GM19238 (cell line): ENCODE data around the gene XPO4.
A peak's percentile ranks its signal among the peaks of the same experiment; 100 is the strongest.
"Not testable (repeated sequence)": the region's sequence is repeated elsewhere in the genome, so short reads cannot be mapped to it uniquely, and the experiment has no call there.

Experiments used
- DNase-seq: peaks from one replicate; pipeline ENCODE4 v3.0.0; 2011; ENCODE audit warnings: low spot score; ENCODE audit not compliant: insufficient read length

XPO4 gene

GRCh38 chr13:20787180-20787579, 115.4 kb downstream of the XPO4 start:
- DNase-seq = no peak

GRCh38 chr13:20782116-20782708, 120.3 kb downstream of the XPO4 start:
- DNase-seq = no peak

- no peak for DNase-seq
Measured at GRCh38 chr13:20780317-20780716, 122.2 kb downstream of the XPO4 start.

- no peak for DNase-seq
Measured at GRCh38 chr13:20779405-20779804, 123.1 kb downstream of the XPO4 start.

- no peak for DNase-seq
Measured at GRCh38 chr13:20778311-20778710, 124.2 kb downstream of the XPO4 start.

- DNase-seq = no peak
Measured at GRCh38 chr13:20776751-20777150, 125.8 kb downstream of the XPO4 start.

- no peak for DNase-seq
Measured at GRCh38 chr13:20775961-20776360, 126.6 kb downstream of the XPO4 start.

GRCh38 chr13:20774746-20775145, 127.8 kb downstream of the XPO4 start:
- DNase-seq = no peak

GRCh38 chr13:20773194-20774080, 129.1 kb downstream of the XPO4 start, which contains the start of gene EEF1AKMT1:
TSS of gene EEF1AKMT1 (minus strand) at chr13:20773961. CDS start at chr13:20757598, 16,363 bp downstream.
- DNase-seq = peak; percentile 56

- DNase-seq = no peak
Measured at GRCh38 chr13:20772401-20773131, 130.0 kb downstream of the XPO4 start.

GRCh38 chr13:20769834-20770233, 132.7 kb downstream of the XPO4 start:
- DNase-seq = no peak

- no peak for DNase-seq
Measured at GRCh38 chr13:20769091-20769490, 133.5 kb downstream of the XPO4 start.

- DNase-seq = no peak
Measured at GRCh38 chr13:20767309-20767943, 135.1 kb downstream of the XPO4 start.

- DNase-seq = no peak
Measured at GRCh38 chr13:20760872-20761271, 141.7 kb downstream of the XPO4 start.

- no peak for DNase-seq
Measured at GRCh38 chr13:20754009-20754408, 148.5 kb downstream of the XPO4 start.

GRCh38 chr13:20749377-20749776, 153.2 kb downstream of the XPO4 start:
- DNase-seq = no peak

- DNase-seq = not testable (repeated sequence)
Measured at GRCh38 chr13:20743830-20744404, 158.6 kb downstream of the XPO4 start.

GRCh38 chr13:20740021-20740420, 162.5 kb downstream of the XPO4 start:
- no peak for DNase-seq

GRCh38 chr13:20738616-20739015, 163.9 kb downstream of the XPO4 start:
- no peak for DNase-seq

GRCh38 chr13:20729633-20730585, 172.6 kb downstream of the XPO4 start:
- no peak for DNase-seq
